Measurements from ENCODE around the gene RAPGEF4. TPM values are rescaled to one million over a fixed set of nuclear protein-coding genes. Genes with fewer than 3 reads are reported as not detected.
"Not testable (repeated sequence)": the region's sequence is repeated elsewhere in the genome, so short reads cannot be mapped to it uniquely, and the experiment has no call there.

RAPGEF4 gene
- polyA plus RNA-seq, 4 donors: 8.5 to 11.6 (median 10.2) TPM

GRCh38 chr2:172725746-172726145 is 9.9 kb upstream of the RAPGEF4 start:
- no peak for DNase-seq (ENCODE audit: low read depth in 4 of 4, low spot score in 2 of 4)

- no peak for DNase-seq (ENCODE audit: low read depth in 4 of 4, low spot score in 2 of 4)
Measured at GRCh38 chr2:172726172-172726735, 9.4 kb upstream of the RAPGEF4 start.

- no peak for DNase-seq (ENCODE audit: low read depth in 4 of 4, low spot score in 2 of 4)
Measured at GRCh38 chr2:172730411-172730810, 5.2 kb upstream of the RAPGEF4 start.

- no peak for DNase-seq (ENCODE audit: low read depth in 4 of 4, low spot score in 2 of 4)
Measured at GRCh38 chr2:172734711-172735581, 699 bp upstream of the RAPGEF4 start.

- DNase-seq (ENCODE audit: low read depth in 4 of 4, low spot score in 2 of 4): no peak
Measured at GRCh38 chr2:172736424-172737174, 954 bp downstream of the RAPGEF4 start.

- no peak for DNase-seq (ENCODE audit: low read depth in 4 of 4, low spot score in 2 of 4)
Measured at GRCh38 chr2:172739661-172740266, 4.1 kb downstream of the RAPGEF4 start.

- no peak for DNase-seq (ENCODE audit: low read depth in 4 of 4, low spot score in 2 of 4)
Measured at GRCh38 chr2:172740856-172741255, 5.2 kb downstream of the RAPGEF4 start.

- DNase-seq (ENCODE audit: low read depth in 4 of 4, low spot score in 2 of 4): no peak
Measured at GRCh38 chr2:172742931-172743540, 7.4 kb downstream of the RAPGEF4 start.

- no peak for DNase-seq (ENCODE audit: low read depth in 4 of 4, low spot score in 2 of 4)
Measured at GRCh38 chr2:172743898-172744297, 8.3 kb downstream of the RAPGEF4 start.

- DNase-seq (ENCODE audit: low read depth in 4 of 4, low spot score in 2 of 4): no peak
Measured at GRCh38 chr2:172745636-172746035, 10.0 kb downstream of the RAPGEF4 start.

- not testable (repeated sequence) for DNase-seq (ENCODE audit: low read depth in 4 of 4, low spot score in 2 of 4)
Measured at GRCh38 chr2:172748543-172748942, 12.9 kb downstream of the RAPGEF4 start.

GRCh38 chr2:172749388-172749787 is 13.7 kb downstream of the RAPGEF4 start:
- DNase-seq (ENCODE audit: low read depth in 4 of 4, low spot score in 2 of 4): no peak

GRCh38 chr2:172751564-172751963 is 15.9 kb downstream of the RAPGEF4 start:
- no peak for DNase-seq (ENCODE audit: low read depth in 4 of 4, low spot score in 2 of 4)

- DNase-seq (ENCODE audit: low read depth in 4 of 4, low spot score in 2 of 4): no peak
Measured at GRCh38 chr2:172753610-172754009, 18.0 kb downstream of the RAPGEF4 start.

GRCh38 chr2:172759441-172759840 is 23.8 kb downstream of the RAPGEF4 start:
- DNase-seq (ENCODE audit: low read depth in 4 of 4, low spot score in 2 of 4): no peak

GRCh38 chr2:172761306-172761705 is 25.7 kb downstream of the RAPGEF4 start:
- DNase-seq (ENCODE audit: low read depth in 4 of 4, low spot score in 2 of 4): no peak

GRCh38 chr2:172762574-172762973 is 26.9 kb downstream of the RAPGEF4 start:
- no peak for DNase-seq (ENCODE audit: low read depth in 4 of 4, low spot score in 2 of 4)

- DNase-seq (ENCODE audit: low read depth in 4 of 4, low spot score in 2 of 4): no peak
Measured at GRCh38 chr2:172763079-172763478, 27.4 kb downstream of the RAPGEF4 start.

- no peak for DNase-seq (ENCODE audit: low read depth in 4 of 4, low spot score in 2 of 4)
Measured at GRCh38 chr2:172765662-172766061, 30.0 kb downstream of the RAPGEF4 start.

- no peak for DNase-seq (ENCODE audit: low read depth in 4 of 4, low spot score in 2 of 4)
Measured at GRCh38 chr2:172768401-172768800, 32.8 kb downstream of the RAPGEF4 start.

- no peak for DNase-seq (ENCODE audit: low read depth in 4 of 4, low spot score in 2 of 4)
Measured at GRCh38 chr2:172769879-172770278, 34.2 kb downstream of the RAPGEF4 start.
